ENCODE results near the gene CDC42BPB.
A peak's percentile ranks its signal among the peaks of the same experiment; 100 is the strongest.

Gene CDC42BPB

GRCh38 chr14:103096387-103096786 lies 39.0 kb upstream of the CDC42BPB start:
- DNase-seq (ENCODE audit: low read depth in 4 of 4, low spot score in 1 of 4), result no peak

- DNase-seq (ENCODE audit: low read depth in 4 of 4, low spot score in 1 of 4), result no peak
These were observed 37.9 kb upstream of the CDC42BPB start for GRCh38 chr14:103095210-103095778.

GRCh38 chr14:103094406-103095209 lies 37.3 kb upstream of the CDC42BPB start, which contains the start of gene EXOC3L4:
EXOC3L4 (plus strand) TSS chr14:103094725; CDS start chr14:103100220, 5,495 bp downstream.
- no peak for DNase-seq (ENCODE audit: low read depth in 4 of 4, low spot score in 1 of 4)

- DNase-seq (ENCODE audit: low read depth in 4 of 4, low spot score in 1 of 4), result no peak
These were observed 36.6 kb upstream of the CDC42BPB start for GRCh38 chr14:103093856-103094405.

GRCh38 chr14:103091883-103092222 lies 34.5 kb upstream of the CDC42BPB start:
- DNase-seq (ENCODE audit: low read depth in 4 of 4, low spot score in 1 of 4), result no peak

GRCh38 chr14:103091041-103091882 lies 33.9 kb upstream of the CDC42BPB start:
- peak; percentile 49 to 74 (median 66) for DNase-seq (ENCODE audit: low read depth in 4 of 4, low spot score in 1 of 4)

GRCh38 chr14:103090481-103091020 lies 33.2 kb upstream of the CDC42BPB start:
- DNase-seq (ENCODE audit: low read depth in 4 of 4, low spot score in 1 of 4), result no peak

GRCh38 chr14:103089386-103090335 lies 32.3 kb upstream of the CDC42BPB start:
- no peak for DNase-seq (ENCODE audit: low read depth in 4 of 4, low spot score in 1 of 4)

- no peak for DNase-seq (ENCODE audit: low read depth in 4 of 4, low spot score in 1 of 4)
These were observed 31.6 kb upstream of the CDC42BPB start for GRCh38 chr14:103088921-103089320.

- no peak for DNase-seq (ENCODE audit: low read depth in 4 of 4, low spot score in 1 of 4)
These were observed 30.0 kb upstream of the CDC42BPB start for GRCh38 chr14:103087343-103087835.

- DNase-seq (ENCODE audit: low read depth in 4 of 4, low spot score in 1 of 4), result no peak
These were observed 29.5 kb upstream of the CDC42BPB start for GRCh38 chr14:103086771-103087342.

- DNase-seq (ENCODE audit: low read depth in 4 of 4, low spot score in 1 of 4), result no peak
These were observed 28.1 kb upstream of the CDC42BPB start for GRCh38 chr14:103085106-103086091.

GRCh38 chr14:103084021-103084919 lies 26.9 kb upstream of the CDC42BPB start, which contains the start of gene LBHD2:
LBHD2 (plus strand) TSS chr14:103084210; CDS start chr14:103086013, 1,803 bp downstream.
- no peak for DNase-seq (ENCODE audit: low read depth in 4 of 4, low spot score in 1 of 4)

GRCh38 chr14:103081951-103082350 lies 24.6 kb upstream of the CDC42BPB start:
- no peak for DNase-seq (ENCODE audit: low read depth in 4 of 4, low spot score in 1 of 4)

- DNase-seq (ENCODE audit: low read depth in 4 of 4, low spot score in 1 of 4), result no peak
These were observed 21.7 kb upstream of the CDC42BPB start for GRCh38 chr14:103078860-103079587.

GRCh38 chr14:103078420-103078749 lies 21.0 kb upstream of the CDC42BPB start:
- peak; percentile 39 to 59 (median 53) for DNase-seq (ENCODE audit: low read depth in 4 of 4, low spot score in 1 of 4)
